ENCODE data around the gene KCNIP4. TPM values are rescaled to one million over a fixed set of nuclear protein-coding genes. Genes with fewer than 3 reads are reported as not detected.

KCNIP4 gene
- total and polyA plus RNA-seq, 8 donors, result 0.05 TPM; not detected in 7

DNA sequence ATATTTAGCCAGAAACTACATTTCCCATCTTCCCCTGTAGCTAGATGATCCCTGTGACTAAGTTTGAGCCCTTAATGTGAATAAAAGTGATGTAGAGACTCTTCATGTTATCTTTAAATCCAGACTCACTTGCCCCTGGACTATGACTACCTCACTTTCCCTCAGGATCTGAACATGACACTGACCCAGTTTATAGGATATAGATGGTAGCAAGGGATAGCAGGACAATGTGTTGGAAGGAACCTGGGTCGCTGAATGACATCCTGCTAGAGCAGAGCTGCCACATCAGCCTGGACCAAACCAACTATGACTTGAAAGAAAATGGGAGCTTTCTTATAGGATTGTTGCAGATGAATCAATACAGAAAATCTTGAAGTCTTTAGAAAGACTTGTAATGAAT lies 1110.1 kb downstream of the KCNIP4 start:
- Histone ChIP-seq H3K27ac (no peak overlapping the region), H3K4me3 (no peak overlapping the region), H3K9me3 (no peaks in the 10 kb centered on the region), H3K27me3 (no peaks in the 10 kb centered on the region), H3K36me3 (no peaks in the 10 kb centered on the region), H3K4me1 (no peaks in the 10 kb centered on the region)
- 37 to 50% methylated on average over 1 of the region's 1 CpG for WGBS, 2 donors
- FAIRE-seq, result no peak
- ATAC-seq, result no peak
- DNase-seq, result no peak
- intact Hi-C loops (cut with DNase I), result no loop called here
- no peak for TF ChIP-seq CTCF (IDR thresholded peaks at IDR 0.05)

DNA sequence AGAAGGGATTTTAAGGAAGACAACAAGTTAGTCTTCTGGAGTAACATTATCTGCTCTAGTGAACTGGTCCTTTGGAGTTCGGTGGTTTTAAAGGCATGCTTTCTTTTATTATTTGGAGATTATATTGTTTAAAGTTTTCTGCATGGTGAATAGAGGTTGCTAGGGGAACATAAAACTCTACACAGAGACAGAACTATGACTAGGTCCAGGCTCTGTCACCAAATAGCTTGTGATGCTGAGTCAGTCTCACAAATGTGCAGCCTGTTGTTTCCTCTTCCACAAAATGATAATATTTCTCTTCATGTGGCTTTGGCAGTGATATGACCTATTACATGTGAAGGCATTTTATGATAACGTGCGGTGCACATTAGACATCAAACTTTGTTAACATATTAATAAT lies 1115.7 kb downstream of the KCNIP4 start:
- ATAC-seq (no peak), FAIRE-seq (no peak), DNase-seq (no peak)
- 66 to 80% methylated on average over 3 of the region's 3 CpGs for WGBS, 2 donors
- no peaks in the 10 kb centered on the region for H3K4me1 ChIP-seq
- H3K4me3 ChIP-seq, result no peak overlapping the region
- TF ChIP-seq CTCF (IDR thresholded peaks at IDR 0.05), result no peak
- intact Hi-C loops (cut with DNase I), result no loop called here
- no peaks in the 10 kb centered on the region for H3K27me3 ChIP-seq
- no peaks in the 10 kb centered on the region for H3K36me3 ChIP-seq
- no peaks in the 10 kb centered on the region for H3K9me3 ChIP-seq
- H3K27ac ChIP-seq, result no peak overlapping the region

DNA sequence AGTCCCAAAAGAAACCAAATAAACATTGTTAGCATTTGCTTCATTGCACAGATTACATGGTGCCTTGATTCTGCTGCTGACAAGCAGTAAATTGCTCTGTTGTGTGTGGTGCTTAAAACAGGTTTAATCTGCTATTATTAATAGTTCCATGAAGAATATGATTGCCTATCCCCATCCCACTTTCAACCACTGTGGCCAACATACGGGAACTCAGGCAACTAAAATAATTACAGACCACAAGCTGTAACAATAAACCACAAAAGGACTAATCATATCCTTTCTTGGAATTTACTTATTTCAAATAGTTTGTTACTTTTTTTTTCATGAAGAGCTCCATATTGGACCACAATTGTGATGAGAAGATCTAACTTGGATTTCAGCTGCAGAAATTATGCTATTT lies 1116.8 kb downstream of the KCNIP4 start:
- Histone ChIP-seq H3K36me3 (no peaks in the 10 kb centered on the region), H3K9me3 (no peaks in the 10 kb centered on the region), H3K4me3 (no peak overlapping the region), H3K27ac (no peak overlapping the region), H3K27me3 (no peaks in the 10 kb centered on the region), H3K4me1 (no peaks in the 10 kb centered on the region)
- 67 to 73% methylated on average over 1 of the region's 1 CpG for WGBS, 2 donors
- no peak for TF ChIP-seq CTCF (IDR thresholded peaks at IDR 0.05)
- ATAC-seq, result no peak
- intact Hi-C loops (cut with DNase I), result no loop called here
- FAIRE-seq, result no peak
- DNase-seq, result no peak

- no peak for DNase-seq
- Histone ChIP-seq H3K4me1 (no peaks in the 10 kb centered on the region), H3K36me3 (no peaks in the 10 kb centered on the region), H3K9me3 (no peaks in the 10 kb centered on the region), H3K27ac (no peak overlapping the region), H3K27me3 (no peaks in the 10 kb centered on the region), H3K4me3 (no peak overlapping the region)
- FAIRE-seq, result no peak
- intact Hi-C loops (cut with DNase I), result no loop called here
- 49 to 69% methylated on average over 5 of the region's 5 CpGs for WGBS, 2 donors
- no peak for TF ChIP-seq CTCF (IDR thresholded peaks at IDR 0.05)
- ATAC-seq, result no peak
Measured at GRCh38 chr4:20829617-20830357, 1118.8 kb downstream of the KCNIP4 start.

- TF ChIP-seq CTCF (IDR thresholded peaks at IDR 0.05), result no peak
- ATAC-seq, result no peak
- H3K36me3 ChIP-seq, result no peaks in the 10 kb centered on the region
- intact Hi-C loops (cut with DNase I), result no loop called here
- no peaks in the 10 kb centered on the region for H3K4me1 ChIP-seq
- H3K27me3 ChIP-seq, result no peaks in the 10 kb centered on the region
- FAIRE-seq, result no peak
- no peaks in the 10 kb centered on the region for H3K9me3 ChIP-seq
- no peak overlapping the region for H3K27ac ChIP-seq
- no peak overlapping the region for H3K4me3 ChIP-seq
- 54 to 70% methylated on average over 3 of the region's 3 CpGs for WGBS, 2 donors
- no peak for DNase-seq
Measured at GRCh38 chr4:20825505-20825904, 1123.1 kb downstream of the KCNIP4 start.

All from pancreas (tissue), 10 donors.